ENCODE results near the gene VSTM1. TPM values are rescaled to one million over a fixed set of nuclear protein-coding genes. Genes with fewer than 3 reads are reported as not detected.
"Not testable (repeated sequence)": the region's sequence is repeated elsewhere in the genome, so short reads cannot be mapped to it uniquely, and the experiment has no call there.

The VSTM1 gene
- total RNA-seq, 1 experiment from 2014 or later: 0.59 TPM

DNA sequence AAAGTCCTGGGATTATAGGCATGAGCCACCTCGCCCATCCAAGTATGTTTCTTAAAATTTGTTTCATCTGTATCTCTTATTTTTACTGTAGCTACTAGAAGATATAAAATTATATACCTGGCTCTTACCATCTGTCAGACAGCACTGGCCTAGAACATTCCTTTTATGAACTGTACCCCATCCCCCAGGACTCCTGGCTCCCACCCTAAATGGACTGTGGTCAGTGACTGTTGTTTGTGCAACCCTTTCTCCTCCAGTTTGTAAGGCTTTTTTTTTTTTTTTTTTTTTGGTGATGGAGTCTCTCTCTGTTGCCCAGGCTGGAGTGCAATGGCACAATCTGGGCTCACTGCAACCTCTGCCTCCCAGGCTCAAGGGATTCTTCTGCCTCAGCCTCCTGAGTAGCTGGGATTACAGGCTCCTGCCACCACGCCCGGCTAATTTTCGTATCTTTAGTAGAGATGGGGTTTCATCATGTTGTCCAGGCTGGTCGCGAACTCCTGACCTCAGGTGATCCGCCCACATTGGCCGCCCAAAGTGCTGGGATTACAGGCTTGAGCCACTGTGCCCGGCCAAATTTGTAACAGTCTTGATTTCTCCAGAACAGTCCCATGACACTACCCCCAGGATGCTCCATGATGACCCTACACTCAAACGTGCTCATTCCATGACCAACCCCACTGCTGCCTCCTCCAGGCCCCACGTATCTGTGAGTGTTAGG is 41.5 kb upstream of the VSTM1 start:
- Histone ChIP-seq H3K4me1 (replicated peaks; ENCODE audit: insufficient read depth) (0 out of 2 replicates have a peak, but pooled peaks cover 7% of the 10 kb centered on the region), H4K20me1 (ENCODE audit: insufficient read depth) (no peaks in the 10 kb centered on the region), H3K4me3 (no peak overlapping the region), H3K27ac (no peak overlapping the region), H3K9me3 (ENCODE audit: insufficient read depth, low read depth) (no peaks in the 10 kb centered on the region), H3K36me3 (ENCODE audit: low read depth) (peaks cover 20% of the 10 kb centered on the region), H3K4me2 (no peak overlapping the region), H3F3A (ENCODE audit: insufficient read depth, low read depth) (peaks cover 17% of the 10 kb centered on the region; the same call in 1 of the 2 replicates), H3K27me3 (ENCODE audit: insufficient read depth, low read depth) (no peaks in the 10 kb centered on the region), H2AFZ (no peak overlapping the region), H3K79me2 (ENCODE audit: low read depth) (peaks cover 23% of the 10 kb centered on the region), H3K9me2 (ENCODE audit: insufficient read depth) (no peaks in the 10 kb centered on the region)
- ChIA-PET POLR2A (ENCODE audit: unreplicated experiment) (no interaction called here), CTCF (no interaction called here)
- no TSS peak for BruUV-seq (replicated peaks)
- no peak for TF ChIP-seq EZH2 (IDR thresholded peaks at IDR 0.05; ENCODE audit: low read depth)
- TF ChIP-seq, protein P1, sequence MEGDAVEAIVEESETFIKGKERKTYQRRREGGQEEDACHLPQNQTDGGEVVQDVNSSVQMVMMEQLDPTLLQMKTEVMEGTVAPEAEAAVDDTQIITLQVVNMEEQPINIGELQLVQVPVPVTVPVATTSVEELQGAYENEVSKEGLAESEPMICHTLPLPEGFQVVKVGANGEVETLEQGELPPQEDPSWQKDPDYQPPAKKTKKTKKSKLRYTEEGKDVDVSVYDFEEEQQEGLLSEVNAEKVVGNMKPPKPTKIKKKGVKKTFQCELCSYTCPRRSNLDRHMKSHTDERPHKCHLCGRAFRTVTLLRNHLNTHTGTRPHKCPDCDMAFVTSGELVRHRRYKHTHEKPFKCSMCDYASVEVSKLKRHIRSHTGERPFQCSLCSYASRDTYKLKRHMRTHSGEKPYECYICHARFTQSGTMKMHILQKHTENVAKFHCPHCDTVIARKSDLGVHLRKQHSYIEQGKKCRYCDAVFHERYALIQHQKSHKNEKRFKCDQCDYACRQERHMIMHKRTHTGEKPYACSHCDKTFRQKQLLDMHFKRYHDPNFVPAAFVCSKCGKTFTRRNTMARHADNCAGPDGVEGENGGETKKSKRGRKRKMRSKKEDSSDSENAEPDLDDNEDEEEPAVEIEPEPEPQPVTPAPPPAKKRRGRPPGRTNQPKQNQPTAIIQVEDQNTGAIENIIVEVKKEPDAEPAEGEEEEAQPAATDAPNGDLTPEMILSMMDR (conservative IDR thresholded peaks at IDR 0.05): no peak
- intact Hi-C loops (cut with micrococcal nuclease; ENCODE audit: unreplicated experiment): loop anchor here (5.0 kb wide), 1 partner anchor 263 kb away; no protein-coding TSS in a partner anchor
- no peak for DNase-seq

DNA sequence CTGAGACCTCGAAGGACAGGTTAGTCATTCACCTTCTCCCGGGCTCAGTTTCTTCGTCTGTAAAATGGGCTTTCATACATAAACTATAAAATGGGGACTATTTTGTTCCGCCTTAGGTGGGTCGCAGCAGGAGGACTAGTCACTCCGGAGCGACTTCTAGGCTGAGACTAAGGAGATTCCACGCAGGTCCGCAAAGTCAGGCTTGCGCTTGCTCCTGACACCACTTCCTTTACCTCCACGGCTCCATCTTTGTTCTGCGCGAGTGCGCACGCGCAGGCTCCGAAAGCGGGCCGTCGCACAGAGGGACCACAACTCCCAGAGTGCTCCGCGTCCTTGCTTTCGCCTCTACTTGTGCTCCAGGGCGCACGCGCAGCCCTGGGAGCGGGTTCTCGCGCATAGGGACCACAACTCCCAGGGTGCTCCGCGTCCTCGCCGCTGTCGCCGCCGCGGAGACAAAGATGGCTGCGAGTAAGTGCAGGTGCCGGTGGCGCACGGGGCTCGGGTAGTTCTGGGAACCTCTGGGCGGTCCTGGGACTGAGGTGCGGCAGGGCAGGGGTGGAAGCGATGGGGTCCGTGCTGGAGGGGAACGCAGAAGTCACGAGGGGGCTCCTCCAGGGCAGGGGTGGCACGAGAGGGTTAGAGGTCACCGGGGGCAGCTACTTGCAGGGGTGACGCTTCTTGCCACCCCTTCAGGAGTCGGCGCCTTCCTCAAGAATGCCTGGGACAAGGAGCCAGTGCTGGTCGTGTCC is 38.9 kb upstream of the VSTM1 start, which contains the start of gene NDUFA3:
TSS of gene NDUFA3 (plus strand) at position 435 of the 749 bp plus-strand sequence. CDS start at position 459, 24 bp downstream.
- Histone ChIP-seq H3K4me3 (peak within 1 kb of the TSS; percentile 68), H3K4me2 (peak within 1 kb of the TSS; percentile 87), H3F3A (ENCODE audit: insufficient read depth, low read depth) (peaks cover 29% of the 10 kb centered on the region), H3K36me3 (ENCODE audit: low read depth) (peaks cover 18% of the 10 kb centered on the region; the same call in 1 of the 2 replicates), H3K79me2 (ENCODE audit: low read depth) (peaks cover 23% of the 10 kb centered on the region), H2AFZ (peak within 1 kb of the TSS; percentile 91), H3K4me1 (replicated peaks; ENCODE audit: insufficient read depth) (0 out of 2 replicates have a peak, but pooled peaks cover 7% of the 10 kb centered on the region), H3K9me2 (ENCODE audit: insufficient read depth) (no peaks in the 10 kb centered on the region), H4K20me1 (ENCODE audit: insufficient read depth) (no peaks in the 10 kb centered on the region), H3K27me3 (ENCODE audit: insufficient read depth, low read depth) (no peaks in the 10 kb centered on the region), H3K27ac (no peak within 1 kb of the TSS), H3K9me3 (ENCODE audit: insufficient read depth, low read depth) (no peaks in the 10 kb centered on the region)
- ChIA-PET CTCF (interaction anchor here (0.7 kb wide), 1 partner anchor 336 kb away, joined by 4 read pairs; no protein-coding TSS in a partner anchor), POLR2A (ENCODE audit: unreplicated experiment) (interaction anchor here (0.6 kb wide), 1 partner anchor 236 kb away, joined by 3 read pairs; no protein-coding TSS in a partner anchor)
- peak; percentile 96 to 99 for DNase-seq
- intact Hi-C loops (cut with micrococcal nuclease; ENCODE audit: unreplicated experiment): loop anchor here (1.0 to 5.0 kb wide), 4 partner anchors 13 to 310 kb away; partner anchors contain the start of genes CNOT3, PRPF31 and TFPT
- TF ChIP-seq EZH2 (IDR thresholded peaks at IDR 0.05; ENCODE audit: low read depth): no peak
- TF ChIP-seq, protein P1 (conservative IDR thresholded peaks at IDR 0.05): no peak
- BruUV-seq (replicated peaks): no TSS peak

DNA sequence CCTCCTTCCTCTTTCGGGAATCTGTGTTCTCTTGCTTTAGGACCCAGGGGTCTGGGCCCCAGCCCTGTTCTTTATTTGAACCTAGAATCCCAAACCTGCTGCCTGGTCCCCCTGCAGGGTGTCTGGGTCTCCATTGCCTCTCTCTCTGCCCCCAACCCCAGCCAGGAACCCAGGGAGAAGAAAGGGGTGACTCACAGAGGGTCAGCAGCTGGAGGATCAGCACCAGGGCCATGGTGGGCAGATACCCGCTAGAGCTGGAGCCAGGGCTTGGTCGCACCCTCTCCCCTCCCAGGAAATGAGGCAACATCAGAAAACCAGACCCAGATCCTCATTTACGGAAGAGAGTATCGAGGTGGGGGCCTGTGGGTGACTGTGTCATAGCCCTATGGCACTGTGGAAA is 36.9 kb upstream of the VSTM1 start, which contains the start of gene OSCAR:
TSS of gene OSCAR (minus strand) at position 243 of the 400 bp plus-strand sequence. CDS start at position 232, 11 bp downstream.
- ChIA-PET POLR2A (ENCODE audit: unreplicated experiment) (interaction anchor here (0.6 to 0.7 kb wide), 2 partner anchors 36 to 232 kb away, joined by 3 to 4 read pairs; no protein-coding TSS in a partner anchor), CTCF (no interaction called here)
- no peak within 1 kb of the TSS for H3K4me2 ChIP-seq
- H4K20me1 ChIP-seq (ENCODE audit: insufficient read depth): no peaks in the 10 kb centered on the region
- no peaks in the 10 kb centered on the region for H3K9me2 ChIP-seq (ENCODE audit: insufficient read depth)
- H3K36me3 ChIP-seq (ENCODE audit: low read depth): 0 out of 2 replicates have a peak, but pooled peaks cover 4% of the 10 kb centered on the region
- H3K4me3 ChIP-seq: no peak within 1 kb of the TSS
- TF ChIP-seq, protein P1 (conservative IDR thresholded peaks at IDR 0.05): no peak
- TF ChIP-seq EZH2 (IDR thresholded peaks at IDR 0.05; ENCODE audit: low read depth): no peak
- no peaks in the 10 kb centered on the region for H3K9me3 ChIP-seq (ENCODE audit: insufficient read depth, low read depth)
- peaks cover 23% of the 10 kb centered on the region for H3K79me2 ChIP-seq (ENCODE audit: low read depth)
- BruUV-seq (replicated peaks): no TSS peak
- no peak within 1 kb of the TSS for H3K27ac ChIP-seq
- no peak within 1 kb of the TSS for H2AFZ ChIP-seq
- intact Hi-C loops (cut with micrococcal nuclease; ENCODE audit: unreplicated experiment): loop anchor here (5.0 kb wide), 1 partner anchor 258 kb away; no protein-coding TSS in a partner anchor
- no peak for DNase-seq
- 0 out of 2 replicates have a peak, but pooled peaks cover 7% of the 10 kb centered on the region for H3K4me1 ChIP-seq (replicated peaks; ENCODE audit: insufficient read depth)
- H3K27me3 ChIP-seq (ENCODE audit: insufficient read depth, low read depth): peaks cover 14% of the 10 kb centered on the region
- H3F3A ChIP-seq (ENCODE audit: insufficient read depth, low read depth): peaks cover 25% of the 10 kb centered on the region

DNA sequence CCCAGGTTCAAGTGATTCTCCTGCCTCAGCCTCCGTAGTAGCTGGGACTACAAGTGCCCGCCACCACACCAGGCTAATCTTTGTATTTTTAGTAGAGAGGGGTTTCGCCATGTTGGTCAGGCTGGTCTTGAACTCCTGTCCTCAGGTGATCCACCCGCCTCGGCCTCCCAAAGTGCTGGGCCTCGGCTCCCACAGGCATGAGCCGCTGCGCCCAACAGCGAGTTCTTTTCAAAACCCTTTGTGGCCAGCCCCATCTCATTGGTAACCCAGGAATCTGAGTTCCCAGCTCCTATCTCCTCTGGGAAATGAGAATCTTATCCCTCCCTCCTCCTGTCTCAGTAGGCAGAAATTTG is 36.2 kb upstream of the VSTM1 start:
- H3K4me3 ChIP-seq; H3K9me3 ChIP-seq (ENCODE audit: insufficient read depth, low read depth); H2AFZ ChIP-seq; CTCF ChIA-PET; DNase-seq; H3K4me2 ChIP-seq; BruUV-seq (replicated peaks); H3K4me1 ChIP-seq (replicated peaks; ENCODE audit: insufficient read depth); H3K27ac ChIP-seq; H3K36me3 ChIP-seq (ENCODE audit: low read depth); H3K9me2 ChIP-seq (ENCODE audit: insufficient read depth); H4K20me1 ChIP-seq (ENCODE audit: insufficient read depth): not testable (repeated sequence)
- Histone ChIP-seq H3K79me2 (ENCODE audit: low read depth) (peaks cover 21% of the 10 kb centered on the region), H3F3A (ENCODE audit: insufficient read depth, low read depth) (peaks cover 20% of the 10 kb centered on the region), H3K27me3 (ENCODE audit: insufficient read depth, low read depth) (peaks cover 21% of the 10 kb centered on the region)
- POLR2A ChIA-PET (ENCODE audit: unreplicated experiment): interaction anchor here (0.7 kb wide), 2 partner anchors 37 to 80 kb away, joined by 3 to 4 read pairs; no protein-coding TSS in a partner anchor
- intact Hi-C loops (cut with micrococcal nuclease; ENCODE audit: unreplicated experiment): loop anchor here (5.0 kb wide), 1 partner anchor 258 kb away; no protein-coding TSS in a partner anchor
